Dendritic cell treated with granulocyte-macrophage colony-stimulating factor and Interleukin-4, amounts not matched to agents 40 ng/mL and 50 ng/mL, for 4 days (primary cell): Measurements from ENCODE around the gene ARHGAP26.

ENCODE experiments used
- H3K27ac Mint-ChIP-seq: one replicate; pipeline ENCODE4 v1.8.0; 2022; ENCODE audit warnings: mild to moderate bottlenecking, mixed read lengths
- H3K27me3 Mint-ChIP-seq: one replicate; pipeline ENCODE4 v1.8.0; 2022; ENCODE audit warnings: mild to moderate bottlenecking, mixed read lengths
- H3K36me3 Mint-ChIP-seq: one replicate; pipeline ENCODE4 v1.8.0; 2022; ENCODE audit warnings: low read depth, mixed read lengths
- H3K4me1 Mint-ChIP-seq: one replicate; pipeline ENCODE4 v1.8.0; 2022; ENCODE audit warnings: low read depth, mixed read lengths
- H3K4me3 Mint-ChIP-seq: one replicate; pipeline ENCODE4 v1.8.0; 2022; ENCODE audit warnings: mild to moderate bottlenecking, moderate library complexity, mixed read lengths
- H3K9me3 Mint-ChIP-seq: one replicate; pipeline ENCODE4 v1.8.0; 2022; ENCODE audit warnings: mixed read lengths
- intact Hi-C: fragments of 100-400 bp; cut with micrococcal nuclease; formaldehyde crosslinking; loops from one replicate; pipeline ENCODE4 v1.15.0; 2022

ARHGAP26 gene, protein sequence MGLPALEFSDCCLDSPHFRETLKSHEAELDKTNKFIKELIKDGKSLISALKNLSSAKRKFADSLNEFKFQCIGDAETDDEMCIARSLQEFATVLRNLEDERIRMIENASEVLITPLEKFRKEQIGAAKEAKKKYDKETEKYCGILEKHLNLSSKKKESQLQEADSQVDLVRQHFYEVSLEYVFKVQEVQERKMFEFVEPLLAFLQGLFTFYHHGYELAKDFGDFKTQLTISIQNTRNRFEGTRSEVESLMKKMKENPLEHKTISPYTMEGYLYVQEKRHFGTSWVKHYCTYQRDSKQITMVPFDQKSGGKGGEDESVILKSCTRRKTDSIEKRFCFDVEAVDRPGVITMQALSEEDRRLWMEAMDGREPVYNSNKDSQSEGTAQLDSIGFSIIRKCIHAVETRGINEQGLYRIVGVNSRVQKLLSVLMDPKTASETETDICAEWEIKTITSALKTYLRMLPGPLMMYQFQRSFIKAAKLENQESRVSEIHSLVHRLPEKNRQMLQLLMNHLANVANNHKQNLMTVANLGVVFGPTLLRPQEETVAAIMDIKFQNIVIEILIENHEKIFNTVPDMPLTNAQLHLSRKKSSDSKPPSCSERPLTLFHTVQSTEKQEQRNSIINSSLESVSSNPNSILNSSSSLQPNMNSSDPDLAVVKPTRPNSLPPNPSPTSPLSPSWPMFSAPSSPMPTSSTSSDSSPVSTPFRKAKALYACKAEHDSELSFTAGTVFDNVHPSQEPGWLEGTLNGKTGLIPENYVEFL

DNA sequence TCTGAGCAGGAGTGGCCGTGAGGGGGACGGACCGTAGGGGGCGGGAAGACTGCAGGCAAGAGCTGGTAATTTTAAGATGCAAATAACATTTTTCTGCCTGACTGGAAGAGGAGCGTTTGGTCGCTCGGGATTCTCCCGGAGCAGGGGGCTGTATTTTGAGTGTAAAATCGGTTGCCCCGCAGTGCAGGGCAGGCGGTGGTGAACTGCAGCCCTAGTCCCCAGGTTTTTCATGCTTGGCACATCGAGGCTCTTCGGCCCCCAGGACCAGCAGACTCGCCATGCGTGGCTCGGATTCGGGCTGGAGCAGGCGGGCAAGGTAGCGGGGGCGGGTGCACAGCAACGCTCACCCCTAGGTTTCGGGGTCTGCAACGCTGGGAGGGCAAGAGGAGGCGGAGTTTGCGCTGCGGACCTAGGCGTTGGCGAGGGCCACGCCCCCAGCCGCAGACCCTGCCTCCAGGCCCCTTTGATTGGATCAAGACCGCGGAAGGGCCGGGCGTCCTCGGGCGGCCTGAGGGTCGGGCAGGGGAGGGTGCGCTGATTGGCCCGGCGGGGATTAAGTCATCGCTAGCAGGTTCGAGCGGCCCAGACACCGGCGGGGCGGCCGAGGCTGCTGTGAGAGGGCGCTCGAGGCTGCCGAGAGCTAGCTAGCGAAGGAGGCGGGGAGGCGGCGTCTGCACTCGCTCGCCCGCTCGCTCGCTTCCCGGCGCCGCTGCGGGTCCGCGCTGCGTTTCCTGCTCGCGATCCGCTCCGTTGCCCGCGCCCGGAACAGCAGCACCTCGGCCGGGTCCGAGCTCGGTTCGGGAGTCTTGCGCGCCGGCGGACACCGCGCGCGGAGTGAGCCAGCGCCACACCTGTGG, at the start of gene ARHGAP26:
Gene ARHGAP26 (plus strand): TSS at position 585 of the 857 bp plus-strand sequence. CDS start 385 bp downstream, outside the sequence.
- Mint-ChIP-seq H3K4me3 (peak within 1 kb of the TSS; percentile 98), H3K27me3 (no peaks in the 10 kb centered on the region)
- intact Hi-C loops = loop anchor here (2.0 to 5.0 kb wide), 2 partner anchors 29 to 47 kb away; no protein-coding TSS in a partner anchor

DNA sequence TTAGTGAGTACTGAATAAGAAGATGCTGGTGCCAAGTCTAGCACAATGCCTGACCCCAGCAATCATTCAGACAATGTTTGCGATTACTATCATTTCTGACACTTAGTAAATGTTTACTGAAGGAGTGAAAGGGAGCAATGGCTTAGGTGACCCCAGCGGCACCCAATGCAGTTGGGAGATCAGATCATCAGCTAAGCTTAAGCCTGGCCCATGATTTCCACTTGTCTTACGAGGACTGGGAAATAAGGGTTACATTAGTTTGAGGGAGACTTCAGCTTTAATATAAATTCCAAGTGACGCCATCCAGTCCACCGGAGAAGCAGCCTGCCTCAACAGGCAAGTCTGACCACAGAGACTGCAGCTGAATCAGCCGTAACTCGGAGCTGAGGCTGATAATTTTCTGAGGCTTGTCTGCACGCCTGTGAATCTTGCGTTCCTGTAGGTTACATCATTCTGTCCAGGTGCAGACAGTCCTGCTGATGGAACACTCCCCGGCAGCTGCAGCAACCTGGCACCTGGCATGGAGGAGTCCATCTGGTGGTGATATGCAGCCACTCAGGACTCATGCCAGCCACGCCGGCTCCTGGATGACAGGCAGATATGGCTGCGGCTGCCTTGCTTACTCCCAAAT, 49.4 kb upstream of the ARHGAP26 start:
- H3K9me3 Mint-ChIP-seq = no peaks in the 10 kb centered on the region
- peaks cover 32% of the 10 kb centered on the region for H3K4me1 Mint-ChIP-seq
- no peaks in the 10 kb centered on the region for H3K36me3 Mint-ChIP-seq
- intact Hi-C loops = loop anchor here (5.0 kb wide), 1 partner anchor 37 kb away; no protein-coding TSS in a partner anchor
- H3K27ac Mint-ChIP-seq = peak overlapping the region; percentile 16
- H3K27me3 Mint-ChIP-seq = no peaks in the 10 kb centered on the region
- H3K4me3 Mint-ChIP-seq = no peak overlapping the region

More for the DNA sequence above, at the start of gene ARHGAP26:
- Mint-ChIP-seq H3K4me1 (peaks cover 58% of the 10 kb centered on the region), H3K36me3 (peaks cover 19% of the 10 kb centered on the region), H3K9me3 (no peaks in the 10 kb centered on the region), H3K27ac (peak within 1 kb of the TSS; percentile 94)

DNA sequence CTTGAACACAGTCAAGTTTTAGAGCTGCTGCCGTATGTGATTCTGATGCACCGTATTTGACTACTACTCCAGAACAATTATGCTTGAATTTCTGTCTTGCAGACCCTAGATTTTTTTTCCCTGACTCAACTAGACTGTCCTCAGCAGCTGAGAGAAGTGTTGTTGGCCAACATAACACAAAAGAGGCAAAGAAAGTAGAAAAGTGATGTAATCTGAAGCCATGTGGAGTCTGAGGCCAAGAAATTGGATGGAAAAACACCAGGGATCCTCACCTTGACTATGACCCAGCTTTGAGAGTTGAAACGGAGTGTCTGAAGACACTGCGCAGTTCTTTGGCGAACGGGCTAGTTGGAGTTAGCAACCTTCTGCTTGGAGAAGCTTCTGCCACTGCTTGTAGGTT, 48.0 kb upstream of the ARHGAP26 start:
- Mint-ChIP-seq H3K36me3 (no peaks in the 10 kb centered on the region), H3K27me3 (no peaks in the 10 kb centered on the region), H3K4me3 (no peak overlapping the region), H3K27ac (no peak overlapping the region), H3K4me1 (peaks cover 41% of the 10 kb centered on the region), H3K9me3 (no peaks in the 10 kb centered on the region)
- intact Hi-C loops = loop anchor here (5.0 kb wide), 1 partner anchor 35 kb away; no protein-coding TSS in a partner anchor

DNA sequence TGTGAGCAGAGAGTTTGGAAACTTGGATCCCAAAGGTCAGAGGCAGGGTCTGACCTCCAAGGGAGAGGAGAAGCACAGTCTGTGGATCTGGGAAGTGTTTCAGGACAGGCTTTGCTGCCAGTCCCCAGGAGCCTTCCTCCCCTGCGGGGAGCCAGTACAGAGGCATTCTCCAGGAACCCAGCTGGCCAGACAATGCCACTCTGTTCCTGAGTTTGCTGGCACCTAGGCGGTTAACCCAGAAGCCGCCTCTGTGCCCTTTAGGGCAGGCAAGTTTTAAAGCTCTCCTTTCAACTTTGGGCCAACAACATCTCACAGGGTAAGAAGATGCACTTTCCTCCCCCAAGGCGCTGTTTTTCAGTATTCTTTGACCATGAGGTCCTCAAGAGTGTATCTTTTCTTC, 47.3 kb upstream of the ARHGAP26 start:
- no peaks in the 10 kb centered on the region for H3K9me3 Mint-ChIP-seq
- H3K27ac Mint-ChIP-seq = peak overlapping the region; percentile 55
- no peaks in the 10 kb centered on the region for H3K36me3 Mint-ChIP-seq
- no peaks in the 10 kb centered on the region for H3K27me3 Mint-ChIP-seq
- H3K4me1 Mint-ChIP-seq = peaks cover 40% of the 10 kb centered on the region
- intact Hi-C loops = loop anchor here (5.0 kb wide), 1 partner anchor 34 kb away; no protein-coding TSS in a partner anchor
- H3K4me3 Mint-ChIP-seq = no peak overlapping the region

DNA sequence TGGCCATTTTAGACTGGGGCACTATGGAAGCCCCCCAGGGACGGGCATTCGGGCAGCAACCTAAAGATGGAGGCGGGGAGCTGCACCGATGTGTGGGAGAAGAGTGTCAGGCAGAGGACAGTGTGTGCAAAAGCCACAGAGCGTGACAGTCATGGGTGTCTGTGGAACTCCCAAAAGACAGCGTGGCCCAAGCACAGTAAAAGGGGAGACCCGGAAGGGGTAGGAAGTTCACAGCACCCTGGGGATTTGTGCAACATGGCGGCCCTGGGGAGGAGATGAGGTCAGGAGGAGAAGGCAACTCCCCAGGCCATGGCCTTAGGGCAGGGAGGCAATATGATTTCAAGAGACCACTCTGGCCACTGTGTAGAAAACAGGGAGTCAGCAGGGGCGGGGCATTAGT, 45.4 kb upstream of the ARHGAP26 start:
- Mint-ChIP-seq H3K4me3 (no peak overlapping the region), H3K4me1 (peaks cover 48% of the 10 kb centered on the region), H3K27ac (peak overlapping the region; percentile 86), H3K9me3 (no peaks in the 10 kb centered on the region), H3K27me3 (no peaks in the 10 kb centered on the region), H3K36me3 (no peaks in the 10 kb centered on the region)
- intact Hi-C loops = loop anchor here (5.0 kb wide), 1 partner anchor 32 kb away; no protein-coding TSS in a partner anchor

DNA sequence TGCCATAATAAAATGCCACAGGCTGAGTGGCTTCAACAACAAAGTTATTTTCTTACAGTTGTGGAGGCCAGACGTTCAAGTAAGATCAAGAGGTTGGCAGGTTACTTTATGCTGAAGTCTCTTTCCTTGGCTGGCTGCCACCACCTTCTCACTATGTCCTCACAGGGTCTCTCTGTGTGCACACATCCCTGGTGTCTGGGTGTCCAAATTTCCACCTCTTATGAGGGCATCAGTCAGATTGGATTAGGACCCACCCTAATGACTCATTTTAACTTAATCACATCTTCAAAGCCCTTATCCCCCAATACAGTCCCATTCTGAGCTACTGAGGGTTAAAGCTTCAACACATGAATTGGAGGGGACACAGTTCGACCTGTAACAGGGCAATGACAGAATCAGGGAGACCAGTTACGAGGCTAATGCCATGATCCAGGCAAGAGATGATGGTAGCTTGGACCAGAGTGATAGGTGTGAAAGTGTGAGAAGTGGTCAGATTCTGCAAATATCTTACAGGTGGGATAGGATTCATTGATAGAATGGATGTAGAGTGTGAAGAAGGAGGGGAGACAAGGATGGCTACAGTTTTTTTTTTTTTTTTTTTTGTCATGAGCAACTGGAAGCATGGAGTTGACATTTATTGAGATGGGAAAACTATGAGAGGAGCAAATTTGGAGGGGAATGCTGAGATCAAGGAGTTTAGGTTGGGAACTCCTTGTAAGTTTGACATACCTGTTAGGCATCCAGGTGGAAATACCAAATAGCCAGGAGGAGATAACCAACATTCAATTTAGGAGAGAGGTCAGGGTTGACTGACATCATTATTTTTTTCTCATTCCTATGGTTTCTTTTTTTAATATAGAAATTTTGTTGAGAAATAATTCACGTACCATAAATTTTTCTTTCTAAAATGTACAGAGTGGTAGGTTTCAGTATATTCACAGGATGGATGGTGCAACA, 44.7 kb upstream of the ARHGAP26 start:
- peak overlapping the region; percentile 86 for H3K27ac Mint-ChIP-seq
- H3K4me3 Mint-ChIP-seq = no peak overlapping the region
- peaks cover 48% of the 10 kb centered on the region for H3K4me1 Mint-ChIP-seq
- intact Hi-C loops = no loop called here
- H3K27me3 Mint-ChIP-seq = no peaks in the 10 kb centered on the region
- no peaks in the 10 kb centered on the region for H3K9me3 Mint-ChIP-seq
- no peaks in the 10 kb centered on the region for H3K36me3 Mint-ChIP-seq

DNA sequence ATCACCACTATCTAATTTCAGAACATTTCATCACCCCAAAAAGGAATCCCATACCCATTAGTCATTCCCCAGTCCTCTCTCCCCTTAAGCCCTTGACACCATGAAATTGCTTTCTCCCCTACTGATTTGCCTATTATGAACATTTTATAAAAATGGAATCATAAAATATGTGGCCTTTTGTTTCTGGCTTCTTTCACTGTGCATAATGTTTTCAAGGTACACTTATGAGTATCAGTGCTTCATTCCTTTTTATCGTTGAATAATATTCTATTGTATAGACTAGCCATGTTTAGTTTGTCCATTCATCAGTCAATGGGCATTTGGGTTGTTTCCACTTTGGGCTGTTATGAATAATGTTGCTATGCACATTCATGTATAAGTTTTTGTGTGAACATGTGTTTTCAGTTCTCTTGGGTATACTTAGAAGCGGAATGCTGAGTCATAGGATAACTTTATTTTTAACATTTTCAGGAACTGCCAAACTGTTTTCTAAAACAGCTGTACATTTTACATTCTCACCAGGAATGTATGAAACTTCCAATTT, 43.9 kb upstream of the ARHGAP26 start:
- intact Hi-C loops = no loop called here
- Mint-ChIP-seq H3K4me3 (no peak overlapping the region), H3K9me3 (no peaks in the 10 kb centered on the region), H3K4me1 (peaks cover 48% of the 10 kb centered on the region), H3K27ac (peak overlapping the region; percentile 86), H3K36me3 (no peaks in the 10 kb centered on the region), H3K27me3 (no peaks in the 10 kb centered on the region)

DNA sequence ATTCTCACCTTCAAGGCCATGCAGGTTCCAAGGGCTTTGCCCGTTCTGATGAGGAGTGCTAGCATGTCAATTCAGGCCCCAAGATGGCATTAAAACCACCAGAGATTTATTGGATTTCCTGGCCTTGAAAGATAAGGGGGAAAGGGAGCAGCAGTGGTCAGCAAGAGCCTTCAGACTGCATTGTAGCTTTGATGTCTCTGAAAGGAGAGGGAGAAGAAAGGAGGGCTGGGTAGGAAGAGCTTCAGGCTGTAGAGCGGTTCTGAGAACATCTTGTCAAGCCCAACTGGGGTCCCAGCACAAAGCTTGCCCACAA, 42.5 kb upstream of the ARHGAP26 start:
- intact Hi-C loops = no loop called here
- H3K4me3 Mint-ChIP-seq = no peak overlapping the region
- H3K9me3 Mint-ChIP-seq = no peaks in the 10 kb centered on the region
- no peaks in the 10 kb centered on the region for H3K27me3 Mint-ChIP-seq
- peaks cover 52% of the 10 kb centered on the region for H3K4me1 Mint-ChIP-seq
- H3K36me3 Mint-ChIP-seq = no peaks in the 10 kb centered on the region
- peak overlapping the region; percentile 86 for H3K27ac Mint-ChIP-seq

DNA sequence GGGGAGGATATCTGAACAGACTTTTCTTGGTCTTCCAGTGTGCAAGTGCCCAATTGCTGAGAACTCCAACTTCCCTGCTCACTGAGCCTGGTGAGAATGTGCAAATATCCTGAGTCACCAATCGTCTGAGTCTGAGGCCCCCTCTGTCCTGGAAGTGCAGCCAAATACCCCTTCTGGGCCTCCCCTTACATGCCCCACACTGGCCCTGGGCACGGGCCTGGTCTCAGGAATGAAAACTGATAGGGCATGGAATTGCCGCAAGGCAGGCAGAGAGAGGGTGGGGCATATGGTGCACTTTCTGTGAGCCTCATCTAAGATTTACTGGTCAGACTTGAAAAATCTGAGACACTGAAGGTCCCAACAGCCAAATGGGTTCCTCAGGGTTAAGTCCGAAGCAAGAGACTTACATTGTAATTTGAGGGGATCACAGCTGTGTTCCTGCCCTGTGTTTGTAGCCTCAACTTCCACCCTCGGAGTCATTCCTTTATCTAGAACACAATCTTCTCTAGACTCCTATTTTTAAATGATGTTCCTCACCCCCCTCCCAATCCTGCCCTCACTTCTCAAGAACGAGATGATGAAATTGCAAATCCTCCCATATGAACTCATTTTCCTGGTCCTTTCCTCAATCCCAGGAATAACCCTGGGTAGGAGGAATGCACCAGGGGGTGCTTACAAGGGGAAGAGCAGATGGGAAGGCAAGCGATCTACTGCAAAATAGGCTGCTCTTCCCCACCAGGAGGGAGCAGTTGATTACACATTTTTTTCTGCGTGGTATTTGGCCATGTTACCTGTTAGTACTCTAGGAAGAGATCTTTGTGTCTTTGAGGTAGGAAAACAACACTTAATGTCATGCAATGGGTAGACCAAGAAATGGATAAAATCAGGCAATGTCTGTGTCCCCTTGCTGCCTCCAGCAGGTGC, 34.6 kb upstream of the ARHGAP26 start:
- Mint-ChIP-seq H3K27ac (peak overlapping the region; percentile 21), H3K9me3 (no peaks in the 10 kb centered on the region), H3K36me3 (no peaks in the 10 kb centered on the region), H3K27me3 (peaks cover 11% of the 10 kb centered on the region), H3K4me1 (peaks cover 46% of the 10 kb centered on the region), H3K4me3 (no peak overlapping the region)
- intact Hi-C loops = no loop called here

DNA sequence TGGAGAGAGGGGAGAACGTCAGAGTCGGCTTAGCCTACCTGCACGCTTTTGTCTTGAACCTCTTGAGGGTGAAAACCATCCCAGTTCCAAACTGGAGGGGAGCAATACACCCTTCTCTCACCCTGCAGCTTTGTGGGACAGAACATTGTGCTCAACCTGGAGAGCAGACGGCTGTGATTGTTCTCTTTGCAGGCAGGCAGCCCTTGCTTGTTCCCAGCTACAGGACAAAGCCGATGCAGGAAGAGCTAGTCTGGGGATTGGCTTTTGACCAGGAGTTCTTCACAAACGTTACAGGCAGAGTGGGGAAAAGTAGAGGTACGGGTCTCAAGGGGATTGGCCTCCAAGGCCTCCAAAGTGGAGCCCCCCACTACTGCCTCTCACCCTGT, 33.9 kb upstream of the ARHGAP26 start:
- Mint-ChIP-seq H3K4me3 (no peak overlapping the region), H3K4me1 (peaks cover 46% of the 10 kb centered on the region)

DNA sequence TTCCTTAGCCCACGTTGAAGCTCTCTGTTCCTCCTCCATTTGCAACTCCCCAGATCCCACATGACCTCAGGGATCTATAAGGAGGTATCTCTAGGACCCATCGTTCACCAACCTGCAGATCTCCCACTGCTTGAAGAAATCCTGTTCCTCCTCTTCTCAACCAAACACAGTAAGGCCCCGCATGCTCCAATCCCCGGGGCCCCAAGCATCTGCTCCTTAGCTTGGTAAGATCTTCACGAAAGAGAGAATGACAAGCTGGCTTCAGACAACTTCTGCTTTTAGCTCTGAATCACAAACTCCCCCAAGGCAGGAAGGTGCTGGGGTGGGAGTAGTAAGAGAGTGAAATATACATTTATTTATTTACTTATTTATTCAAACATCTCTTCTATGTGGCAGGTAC, 33.0 kb upstream of the ARHGAP26 start:
- Mint-ChIP-seq H3K4me1 (peaks cover 46% of the 10 kb centered on the region), H3K27me3 (peaks cover 11% of the 10 kb centered on the region), H3K9me3 (no peaks in the 10 kb centered on the region), H3K27ac (no peak overlapping the region), H3K4me3 (no peak overlapping the region), H3K36me3 (no peaks in the 10 kb centered on the region)
- intact Hi-C loops = no loop called here

More for the DNA sequence above, 33.9 kb upstream of the ARHGAP26 start:
- no peaks in the 10 kb centered on the region for H3K9me3 Mint-ChIP-seq
- intact Hi-C loops = no loop called here
- peaks cover 11% of the 10 kb centered on the region for H3K27me3 Mint-ChIP-seq
- H3K27ac Mint-ChIP-seq = no peak overlapping the region
- H3K36me3 Mint-ChIP-seq = no peaks in the 10 kb centered on the region
